Measurements from ENCODE around the gene CKM.

DNA sequence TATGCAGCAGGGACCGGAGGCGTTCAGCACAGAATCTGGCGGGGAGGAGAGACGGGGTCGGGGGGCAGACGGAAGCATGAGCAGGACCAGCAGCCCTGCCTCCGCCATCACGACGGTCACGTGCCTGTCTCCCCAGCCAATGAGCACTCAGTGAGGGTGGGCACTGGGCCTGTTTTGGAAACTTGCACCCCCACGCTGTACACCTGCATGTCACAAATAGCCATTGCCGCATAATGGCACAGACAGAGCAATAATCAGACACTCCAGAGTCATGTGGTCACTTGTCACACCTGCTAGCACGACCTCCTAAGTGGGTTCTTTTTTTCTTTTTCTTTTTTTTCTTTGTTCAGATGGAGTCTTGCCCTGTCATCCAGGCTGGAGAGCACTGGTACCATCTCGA is 38.9 kb upstream of the CKM start:
- TF ChIP-seq, protein P1, sequence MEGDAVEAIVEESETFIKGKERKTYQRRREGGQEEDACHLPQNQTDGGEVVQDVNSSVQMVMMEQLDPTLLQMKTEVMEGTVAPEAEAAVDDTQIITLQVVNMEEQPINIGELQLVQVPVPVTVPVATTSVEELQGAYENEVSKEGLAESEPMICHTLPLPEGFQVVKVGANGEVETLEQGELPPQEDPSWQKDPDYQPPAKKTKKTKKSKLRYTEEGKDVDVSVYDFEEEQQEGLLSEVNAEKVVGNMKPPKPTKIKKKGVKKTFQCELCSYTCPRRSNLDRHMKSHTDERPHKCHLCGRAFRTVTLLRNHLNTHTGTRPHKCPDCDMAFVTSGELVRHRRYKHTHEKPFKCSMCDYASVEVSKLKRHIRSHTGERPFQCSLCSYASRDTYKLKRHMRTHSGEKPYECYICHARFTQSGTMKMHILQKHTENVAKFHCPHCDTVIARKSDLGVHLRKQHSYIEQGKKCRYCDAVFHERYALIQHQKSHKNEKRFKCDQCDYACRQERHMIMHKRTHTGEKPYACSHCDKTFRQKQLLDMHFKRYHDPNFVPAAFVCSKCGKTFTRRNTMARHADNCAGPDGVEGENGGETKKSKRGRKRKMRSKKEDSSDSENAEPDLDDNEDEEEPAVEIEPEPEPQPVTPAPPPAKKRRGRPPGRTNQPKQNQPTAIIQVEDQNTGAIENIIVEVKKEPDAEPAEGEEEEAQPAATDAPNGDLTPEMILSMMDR (IDR thresholded peaks at IDR 0.05; ENCODE audit: borderline replicate concordance, extremely low read depth, low read length, poor library complexity, severe bottlenecking) = no peak
- no peak for TF ChIP-seq EZH2 (IDR thresholded peaks at IDR 0.05; ENCODE audit: borderline replicate concordance, low read depth, low read length, severe bottlenecking)
